Karpas-422 (cell line): ENCODE measurements around the gene UCK2. TPM values are rescaled to one million over a fixed set of nuclear protein-coding genes. Genes with fewer than 3 reads are reported as not detected.

Experiments
- DNase-seq: peaks from one replicate; pipeline ENCODE4 v3.0.0-alpha.2; 2015
- H2AFZ ChIP-seq: fragments of 200-600 bp; sonication (generic); 2 replicates; pipeline ENCODE4 v1.6.1; 2014; ENCODE audit warnings: antibody characterized with exemption, low read length, mixed read lengths
- H3K27ac ChIP-seq: fragments of 200-600 bp; sonication (generic); 2 replicates; pipeline ENCODE4 v1.5.1; 2014; ENCODE audit warnings: mild to moderate bottlenecking, low read length, moderate library complexity
- H3K27me3 ChIP-seq: fragments of 200-600 bp; sonication (generic); 2 replicates; pipeline ENCODE4 v1.6.1; 2014; ENCODE audit warnings: low read length, mixed read lengths
- H3K36me3 ChIP-seq: fragments of 200-600 bp; sonication (generic); 2 replicates; pipeline ENCODE4 v1.6.1; 2014; ENCODE audit warnings: low read length, mixed read lengths; ENCODE audit not compliant: insufficient read depth
- H3K4me1 ChIP-seq: fragments of 200-600 bp; sonication (generic); 2 replicates; pipeline ENCODE4 v1.6.1; 2014; ENCODE audit warnings: mild to moderate bottlenecking, low read length, mixed read lengths
- H3K4me2 ChIP-seq: fragments of 200-600 bp; sonication (generic); 2 replicates; pipeline ENCODE4 v1.6.1; 2014; ENCODE audit warnings: low read length, low read depth, mild to moderate bottlenecking; ENCODE audit not compliant: poor library complexity, severe bottlenecking
- H3K4me3 ChIP-seq: fragments of 200-600 bp; sonication (generic); 2 replicates; pipeline ENCODE4 v1.5.1; 2014; ENCODE audit warnings: mild to moderate bottlenecking, antibody characterized with exemption, low read length, mixed read lengths
- H3K79me2 ChIP-seq: fragments of 200-600 bp; sonication (generic); 2 replicates; pipeline ENCODE4 v1.6.1; 2014; ENCODE audit warnings: mild to moderate bottlenecking, low read length, mixed read lengths
- H3K9ac ChIP-seq: fragments of 200-600 bp; sonication (generic); 2 replicates; pipeline ENCODE4 v1.6.0; 2014; ENCODE audit warnings: low read length
- H3K9me2 ChIP-seq: fragments of 200-600 bp; sonication (generic), shearing (Covaris generic); replicated peaks from 2 replicates; pipeline ENCODE4 v1.6.0; 2014; ENCODE audit warnings: mild to moderate bottlenecking, low read length, moderate library complexity; ENCODE audit not compliant: insufficient read depth
- H3K9me3 ChIP-seq: fragments of 300-700, 200-600 bp; sonication (generic); 2 replicates; pipeline ENCODE4 v1.6.1; 2014; ENCODE audit warnings: low read length, mixed read lengths
- H4K20me1 ChIP-seq: fragments of 200-600 bp; sonication (generic); 2 replicates; pipeline ENCODE4 v1.6.1; 2014; ENCODE audit warnings: mild to moderate bottlenecking, antibody characterized with exemption, low read length, low read depth; ENCODE audit not compliant: insufficient read depth
- total RNA-seq: library from RNA; depleted of rRNA; stranded (reverse); fragments of >200 nt; shearing (Covaris generic); gene quantifications from 2 replicates; pipeline ENCODE4 v1.2.3, GENCODE V29; 2014; ENCODE audit warnings: low replicate concordance

The UCK2 gene
- total RNA-seq, 1 experiment from 2014 or later: 67.9 TPM

- Histone ChIP-seq H3K36me3 (peaks cover 11% of the 10 kb centered on the region; the same call in 1 of the 2 replicates), H3K9me3 (no peaks in the 10 kb centered on the region), H3K27me3 (no peaks in the 10 kb centered on the region), H2AFZ (no peak overlapping the region), H3K27ac (no peak overlapping the region), H3K9ac (no peak overlapping the region), H3K4me3 (no peak overlapping the region), H3K4me2 (no peak overlapping the region), H3K9me2 (no peaks in the 10 kb centered on the region), H3K4me1 (peaks cover 30% of the 10 kb centered on the region), H3K79me2 (peaks cover 96% of the 10 kb centered on the region), H4K20me1 (peaks cover 21% of the 10 kb centered on the region)
- DNase-seq: no peak
Measured at GRCh38 chr1:165888552-165888920, 61.1 kb downstream of the UCK2 start.

- DNase-seq: no peak
- H3K4me1 ChIP-seq: peaks cover 9% of the 10 kb centered on the region
- no peaks in the 10 kb centered on the region for H3K9me2 ChIP-seq
- no peaks in the 10 kb centered on the region for H3K27me3 ChIP-seq
- no peak overlapping the region for H3K27ac ChIP-seq
- no peak overlapping the region for H3K9ac ChIP-seq
- no peaks in the 10 kb centered on the region for H3K9me3 ChIP-seq
- no peak overlapping the region for H3K4me2 ChIP-seq
- H3K79me2 ChIP-seq: peaks cover 93% of the 10 kb centered on the region
- H4K20me1 ChIP-seq: peaks cover 10% of the 10 kb centered on the region; the same call in 1 of the 2 replicates
- H3K4me3 ChIP-seq: no peak overlapping the region
- no peak overlapping the region for H2AFZ ChIP-seq
- peaks cover 12% of the 10 kb centered on the region; the same call in 1 of the 2 replicates for H3K36me3 ChIP-seq
Measured at GRCh38 chr1:165890684-165891083, 63.3 kb downstream of the UCK2 start.

- Histone ChIP-seq H3K79me2 (peaks cover 89% of the 10 kb centered on the region), H3K9me3 (no peaks in the 10 kb centered on the region)
Measured at GRCh38 chr1:165891111-165891860, 63.9 kb downstream of the UCK2 start.

GRCh38 chr1:165892935-165893334 is 65.5 kb downstream of the UCK2 start:
- Histone ChIP-seq H3K27ac (no peak overlapping the region), H3K27me3 (no peaks in the 10 kb centered on the region), H3K4me3 (no peak overlapping the region), H4K20me1 (peaks cover 6% of the 10 kb centered on the region; the same call in 1 of the 2 replicates), H3K36me3 (peaks cover 17% of the 10 kb centered on the region; the same call in 1 of the 2 replicates), H3K9me2 (no peaks in the 10 kb centered on the region), H3K4me2 (no peak overlapping the region), H3K9me3 (no peaks in the 10 kb centered on the region), H3K4me1 (no peaks in the 10 kb centered on the region), H2AFZ (no peak overlapping the region), H3K79me2 (peaks cover 86% of the 10 kb centered on the region), H3K9ac (no peak overlapping the region)
- no peak for DNase-seq

More at GRCh38 chr1:165891111-165891860, 63.9 kb downstream of the UCK2 start:
- Histone ChIP-seq H3K4me2 (no peak overlapping the region), H3K4me1 (peaks cover 3% of the 10 kb centered on the region), H3K27ac (no peak overlapping the region), H3K4me3 (no peak overlapping the region), H2AFZ (no peak overlapping the region), H3K36me3 (peaks cover 17% of the 10 kb centered on the region; the same call in 1 of the 2 replicates), H3K27me3 (no peaks in the 10 kb centered on the region), H4K20me1 (peaks cover 8% of the 10 kb centered on the region; the same call in 1 of the 2 replicates), H3K9ac (no peak overlapping the region), H3K9me2 (no peaks in the 10 kb centered on the region)
- no peak for DNase-seq

- H3K4me2 ChIP-seq: no peak overlapping the region
- no peak for DNase-seq
- H3K79me2 ChIP-seq: peaks cover 86% of the 10 kb centered on the region
- H3K9me2 ChIP-seq: no peaks in the 10 kb centered on the region
- H3K36me3 ChIP-seq: peaks cover 20% of the 10 kb centered on the region; the same call in 1 of the 2 replicates
- H4K20me1 ChIP-seq: peaks cover 6% of the 10 kb centered on the region; the same call in 1 of the 2 replicates
- H3K4me1 ChIP-seq: no peaks in the 10 kb centered on the region
- H3K27ac ChIP-seq: no peak overlapping the region
- H3K9ac ChIP-seq: no peak overlapping the region
- H3K4me3 ChIP-seq: no peak overlapping the region
- H3K9me3 ChIP-seq: no peaks in the 10 kb centered on the region
- no peak overlapping the region for H2AFZ ChIP-seq
- H3K27me3 ChIP-seq: no peaks in the 10 kb centered on the region
Measured at GRCh38 chr1:165893507-165893906, 66.1 kb downstream of the UCK2 start.

- no peak for DNase-seq
- Histone ChIP-seq H3K4me3 (no peak overlapping the region), H3K27me3 (no peaks in the 10 kb centered on the region), H3K4me2 (no peak overlapping the region), H2AFZ (no peak overlapping the region), H3K79me2 (peaks cover 84% of the 10 kb centered on the region), H3K9me3 (no peaks in the 10 kb centered on the region), H4K20me1 (peaks cover 3% of the 10 kb centered on the region; the same call in 1 of the 2 replicates), H3K27ac (no peak overlapping the region), H3K36me3 (peaks cover 20% of the 10 kb centered on the region; the same call in 1 of the 2 replicates), H3K4me1 (no peaks in the 10 kb centered on the region), H3K9me2 (no peaks in the 10 kb centered on the region), H3K9ac (no peak overlapping the region)
Measured at GRCh38 chr1:165894591-165894990, 67.2 kb downstream of the UCK2 start.

- Histone ChIP-seq H3K9ac (no peak overlapping the region), H3K36me3 (peaks cover 20% of the 10 kb centered on the region; the same call in 1 of the 2 replicates), H3K9me2 (no peaks in the 10 kb centered on the region), H3K9me3 (no peaks in the 10 kb centered on the region), H3K79me2 (peaks cover 83% of the 10 kb centered on the region), H3K4me2 (no peak overlapping the region), H3K27ac (no peak overlapping the region), H4K20me1 (no peaks in the 10 kb centered on the region), H2AFZ (no peak overlapping the region), H3K27me3 (no peaks in the 10 kb centered on the region), H3K4me3 (no peak overlapping the region), H3K4me1 (no peaks in the 10 kb centered on the region)
- DNase-seq: no peak
Measured at GRCh38 chr1:165895451-165895871, 68.0 kb downstream of the UCK2 start.

GRCh38 chr1:165896277-165896676 is 68.9 kb downstream of the UCK2 start:
- Histone ChIP-seq H3K27ac (no peak overlapping the region), H3K4me2 (no peak overlapping the region), H3K4me1 (no peaks in the 10 kb centered on the region), H3K36me3 (peaks cover 18% of the 10 kb centered on the region; the same call in 1 of the 2 replicates), H3K4me3 (no peak overlapping the region), H3K9me2 (no peaks in the 10 kb centered on the region), H2AFZ (no peak overlapping the region), H3K9ac (no peak overlapping the region), H4K20me1 (0 out of 2 replicates have a peak, but pooled peaks cover 1% of the 10 kb centered on the region), H3K9me3 (no peaks in the 10 kb centered on the region), H3K27me3 (no peaks in the 10 kb centered on the region), H3K79me2 (peaks cover 83% of the 10 kb centered on the region)
- no peak for DNase-seq
